ENCODE results near the gene TRAPPC10.
"Not testable (repeated sequence)": the region's sequence is repeated elsewhere in the genome, so short reads cannot be mapped to it uniquely, and the experiment has no call there.

The TRAPPC10 gene

GRCh38 chr21:44155231-44155993, 143.3 kb downstream of the TRAPPC10 start:
- DNase-seq = not testable (repeated sequence)

GRCh38 chr21:44155994-44156380, 143.9 kb downstream of the TRAPPC10 start:
- not testable (repeated sequence) for DNase-seq
